H9 (cell line): ENCODE results near the gene SUPT5H. TPM values are rescaled to one million over a fixed set of nuclear protein-coding genes. Genes with fewer than 3 reads are reported as not detected.

Experiments
- DNase-seq: peaks from one replicate; pipeline ENCODE4 v3.0.0-alpha.2; 2017
- H2AFZ ChIP-seq: one replicate; pipeline ENCODE4 v1.6.1; 2013; ENCODE audit warnings: mild to moderate bottlenecking, low read length, control low read depth, moderate library complexity
- H2AK5ac ChIP-seq: 2 replicates; pipeline ENCODE4 v1.6.1; 2013; ENCODE audit warnings: low read length, control low read depth, mixed read lengths; ENCODE audit not compliant: insufficient read length
- H2BK120ac ChIP-seq: one replicate; pipeline ENCODE4 v1.6.1; 2013; ENCODE audit warnings: low read depth, mild to moderate bottlenecking, low read length, control low read depth, inconsistent platforms; ENCODE audit not compliant: poor library complexity, severe bottlenecking
- H2BK12ac ChIP-seq: 2 replicates; pipeline ENCODE4 v1.6.1; 2013; ENCODE audit warnings: low read length, control low read depth, mixed read lengths, low read depth; ENCODE audit not compliant: insufficient read length
- H2BK15ac ChIP-seq: 2 replicates; pipeline ENCODE4 v1.6.1; 2013; ENCODE audit warnings: low read depth, low read length, control low read depth
- H2BK20ac ChIP-seq: one replicate; pipeline ENCODE4 v1.6.1; 2013; ENCODE audit warnings: low read depth, mild to moderate bottlenecking, low read length, control low read depth, inconsistent platforms; ENCODE audit not compliant: poor library complexity, severe bottlenecking
- H2BK5ac ChIP-seq: 2 replicates; pipeline ENCODE4 v1.6.1; 2013; ENCODE audit warnings: low read length, control low read depth, mixed read lengths; ENCODE audit not compliant: insufficient read length
- H3K14ac ChIP-seq: 2 replicates; pipeline ENCODE4 v1.6.1; 2013; ENCODE audit warnings: low read length, control low read depth; ENCODE audit not compliant: insufficient read depth
- H3K18ac ChIP-seq: 2 replicates; pipeline ENCODE4 v1.6.1; 2013; ENCODE audit warnings: low read depth, mild to moderate bottlenecking, mixed read lengths, low read length, control low read depth; ENCODE audit not compliant: insufficient read length
- H3K23ac ChIP-seq: 2 replicates; pipeline ENCODE4 v1.6.1; 2013; ENCODE audit warnings: low read length, control low read depth, mixed read lengths, low read depth; ENCODE audit not compliant: insufficient read length
- H3K23me2 ChIP-seq: 2 replicates; pipeline ENCODE4 v1.6.1; 2013; ENCODE audit warnings: low read depth, mild to moderate bottlenecking, mixed read lengths, low read length, control low read depth; ENCODE audit not compliant: insufficient read length, poor library complexity, severe bottlenecking
- H3K27ac ChIP-seq: 2 replicates; pipeline ENCODE4 v1.5.1; 2013; ENCODE audit warnings: low read length, control low read depth, mixed read lengths, low read depth; ENCODE audit not compliant: insufficient read length
- H3K27me3 ChIP-seq: 2 replicates; pipeline ENCODE4 v1.6.1; 2013; ENCODE audit warnings: low read length, control low read depth, inconsistent platforms; ENCODE audit not compliant: insufficient read depth
- H3K4ac ChIP-seq: 2 replicates; pipeline ENCODE4 v1.6.1; 2013; ENCODE audit warnings: low read depth, mild to moderate bottlenecking, control low read depth, inconsistent platforms, low read length, moderate library complexity
- H3K4me1 ChIP-seq: 2 replicates; pipeline ENCODE4 v1.6.1; 2013; ENCODE audit warnings: low read length, control low read depth, inconsistent platforms; ENCODE audit not compliant: insufficient read depth
- H3K4me2 ChIP-seq: 2 replicates; pipeline ENCODE4 v1.6.1; 2013; ENCODE audit warnings: low read length, control low read depth, mixed read lengths; ENCODE audit not compliant: insufficient read length, insufficient read depth
- H3K56ac ChIP-seq: 2 replicates; pipeline ENCODE4 v1.6.1; 2013; ENCODE audit warnings: low read depth, mild to moderate bottlenecking, mixed read lengths, low read length, control low read depth; ENCODE audit not compliant: insufficient read length
- H3K79me1 ChIP-seq: 2 replicates; pipeline ENCODE4 v1.6.1; 2013; ENCODE audit warnings: low read depth, mild to moderate bottlenecking, moderate library complexity, low read length, control low read depth, inconsistent platforms; ENCODE audit not compliant: insufficient read depth, poor library complexity, severe bottlenecking
- H3K79me2 ChIP-seq: 2 replicates; pipeline ENCODE4 v1.6.1; 2013; ENCODE audit warnings: low read length, control low read depth, inconsistent platforms; ENCODE audit not compliant: insufficient read depth
- H3K9ac ChIP-seq: 2 replicates; pipeline ENCODE4 v1.6.1; 2013; ENCODE audit warnings: low read length, control low read depth, mixed read lengths; ENCODE audit not compliant: insufficient read length; ENCODE audit errors: extremely low read depth
- H3K9me3 ChIP-seq: one replicate; pipeline ENCODE4 v1.6.1; 2013; ENCODE audit warnings: low read depth, low read length, inconsistent platforms; ENCODE audit not compliant: control insufficient read depth
- H3T11ph ChIP-seq: one replicate; pipeline ENCODE4 v1.6.1; 2013; ENCODE audit warnings: mild to moderate bottlenecking, low read length, control low read depth, inconsistent platforms
- H4K20me1 ChIP-seq: one replicate; pipeline ENCODE4 v1.6.1; 2013; ENCODE audit not compliant: control insufficient read depth, insufficient read length, insufficient read depth
- H4K5ac ChIP-seq: 2 replicates; pipeline ENCODE4 v1.6.1; 2013; ENCODE audit warnings: low read depth, mild to moderate bottlenecking, mixed read lengths, low read length, control low read depth; ENCODE audit not compliant: insufficient read length
- H4K8ac ChIP-seq: replicated peaks from 2 replicates; pipeline ENCODE4 v1.6.1; 2013; ENCODE audit warnings: low read length, control low read depth, mixed read lengths, low read depth; ENCODE audit not compliant: insufficient read length
- H4K91ac ChIP-seq: 2 replicates; pipeline ENCODE4 v1.6.1; 2013; ENCODE audit warnings: low read depth, mild to moderate bottlenecking, moderate library complexity, mixed read lengths, low read length, control low read depth; ENCODE audit not compliant: insufficient read length
- H3K27ac Mint-ChIP-seq, 3 experiments: 2 replicates in 2 of 3; 3 replicates in 1 of 3; pipeline ENCODE4 v1.8.0; 2020 to 2021; ENCODE audit warnings: mixed read lengths in 3 of 3, mild to moderate bottlenecking in 1 of 3, moderate library complexity in 1 of 3
- H3K27me3 Mint-ChIP-seq: 2 replicates; pipeline ENCODE4 v1.8.0; 2021; ENCODE audit warnings: low read depth, mild to moderate bottlenecking, moderate library complexity, mixed read lengths
- H3K36me3 Mint-ChIP-seq, 3 experiments: 2 replicates in 2 of 3; 3 replicates in 1 of 3; pipeline ENCODE4 v1.8.0; 2020 to 2021; ENCODE audit warnings: low read depth in 3 of 3, mixed read lengths in 3 of 3; ENCODE audit not compliant: insufficient read depth in 1 of 3
- H3K4me1 Mint-ChIP-seq, 2 experiments: 2 replicates each; pipeline ENCODE4 v1.8.0; 2020; ENCODE audit warnings: mixed read lengths in 2 of 2
- H3K4me3 Mint-ChIP-seq, 2 experiments: 2 replicates in 1 of 2; 3 replicates in 1 of 2; pipeline ENCODE4 v1.8.0; 2020 to 2021; ENCODE audit warnings: mild to moderate bottlenecking in 2 of 2, mixed read lengths in 2 of 2, moderate library complexity in 1 of 2
- H3K9me3 Mint-ChIP-seq, 2 experiments: 2 replicates in 1 of 2; 3 replicates in 1 of 2; pipeline ENCODE4 v1.8.0; 2020; ENCODE audit warnings: mild to moderate bottlenecking in 2 of 2, mixed read lengths in 2 of 2, moderate library complexity in 1 of 2
- CTCF ChIP-seq: fragments of 200-600 bp; sonication (generic); conservative IDR thresholded peaks from 3 replicates; pipeline ENCODE4 v1.8.0; 2021; ENCODE audit warnings: antibody characterized with exemption, mild to moderate bottlenecking
- WGBS: extraction: QIAGEN DNeasy Blood & Tissue Kit; methylation state at CpG from one replicate; pipeline ENCODE4 v1.1.7; 2013; ENCODE audit warnings: missing lambda C conversion rate, low lambda C conversion rate, mixed read lengths; ENCODE audit not compliant: insufficient read length; ENCODE audit errors: extremely low coverage; 5-methylcytosine and 5-hydroxymethylcytosine counted together
- total RNA-seq: library from RNA; stranded (reverse); gene quantifications from 2 replicates; pipeline ENCODE4 v1.2.1, GENCODE V29; 2021

Gene SUPT5H
- total RNA-seq, 1 experiment from 2014 or later, result 145 TPM

DNA sequence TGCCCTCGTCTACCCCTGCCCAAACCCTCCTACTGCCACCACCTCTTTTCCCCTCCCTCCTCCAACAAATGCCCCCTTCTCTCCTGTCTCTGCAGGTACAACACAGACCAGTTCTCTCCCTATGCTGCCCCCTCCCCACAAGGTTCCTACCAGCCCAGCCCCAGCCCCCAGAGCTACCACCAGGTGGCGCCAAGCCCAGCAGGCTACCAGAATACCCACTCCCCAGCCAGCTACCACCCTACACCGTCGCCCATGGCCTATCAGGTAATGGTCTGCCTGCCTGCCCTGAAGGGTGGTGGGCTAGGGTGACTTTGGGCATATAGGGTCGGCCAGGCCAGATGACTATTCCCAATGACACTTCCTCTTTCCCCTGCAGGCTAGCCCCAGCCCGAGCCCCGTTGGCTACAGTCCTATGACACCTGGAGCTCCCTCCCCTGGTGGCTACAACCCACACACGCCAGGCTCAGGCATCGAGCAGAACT lies 28.8 kb downstream of the SUPT5H start:
- TF ChIP-seq CTCF, result peak; percentile 88
- no peaks in the 10 kb centered on the region for H3K79me1 ChIP-seq
- H3K9me3 ChIP-seq, result no peaks in the 10 kb centered on the region
- H4K91ac ChIP-seq, result no peak overlapping the region
- no peak overlapping the region for H3T11ph ChIP-seq
- no peak overlapping the region for H3K18ac ChIP-seq
- H2BK15ac ChIP-seq, result no peak overlapping the region
- H2AK5ac ChIP-seq, result no peak overlapping the region
- no peaks in the 10 kb centered on the region; the same call in 1 of the 2 replicates for H3K27me3 Mint-ChIP-seq
- no peak overlapping the region for H3K27ac ChIP-seq
- no peak overlapping the region for H3K4me2 ChIP-seq
- peaks cover 0 to 5% of the 10 kb centered on the region in 2 experiments; a peak in 1 of 4 replicates for H3K4me1 Mint-ChIP-seq
- no peak overlapping the region for H3K9ac ChIP-seq
- no peak overlapping the region for H2BK120ac ChIP-seq
- no peak overlapping the region for H3K14ac ChIP-seq
- peak; percentile 84 for DNase-seq
- no peak overlapping the region for H3K23ac ChIP-seq
- no peak overlapping the region for H4K8ac ChIP-seq
- no peak overlapping the region for H2BK12ac ChIP-seq
- H3K23me2 ChIP-seq, result no peaks in the 10 kb centered on the region
- no peak overlapping the region for H4K5ac ChIP-seq
- H2BK5ac ChIP-seq, result no peak overlapping the region
- peak overlapping the region in 2 of 3 experiments; percentile 63 to 68; a peak in 3 of 7 replicates for H3K27ac Mint-ChIP-seq
- no peak overlapping the region for H2AFZ ChIP-seq
- peaks cover 38 to 73% (median 69%) of the 10 kb centered on the region in 3 experiments; a peak in 6 of 7 replicates for H3K36me3 Mint-ChIP-seq
- no CpG with 5 or more reads among the region's 9 CpGs for WGBS
- H3K9me3 Mint-ChIP-seq, result no peaks in the 10 kb centered on the region; a peak in 1 of 5 replicates
- H3K4ac ChIP-seq, result no peak overlapping the region
- H3K56ac ChIP-seq, result no peak overlapping the region
- no peaks in the 10 kb centered on the region for H4K20me1 ChIP-seq
- H3K27me3 ChIP-seq, result no peaks in the 10 kb centered on the region
- H3K4me1 ChIP-seq, result no peaks in the 10 kb centered on the region
- H3K79me2 ChIP-seq, result no peaks in the 10 kb centered on the region
- H3K4me3 Mint-ChIP-seq, result 0 out of 5 replicates have a peak overlapping the region, but pooled peaks of 1 of the 2 experiments have one; percentile 29
- no peak overlapping the region for H2BK20ac ChIP-seq
